Hindlimb muscle (tissue), 1 donor: ENCODE measurements around the gene RIMBP2. TPM values are rescaled to one million over a fixed set of nuclear protein-coding genes. Genes with fewer than 3 reads are reported as not detected.
"Not testable (repeated sequence)": the region's sequence is repeated elsewhere in the genome, so short reads cannot be mapped to it uniquely, and the experiment has no call there.

ENCODE experiments used
- DNase-seq: peaks from one replicate; pipeline ENCODE4 v3.0.0-alpha.2; 2013
- polyA plus RNA-seq: library from polyadenylated mRNA; unstranded; fragments of 120-200 nt; gene quantifications from one replicate; pipeline ENCODE4 v1.2.1, GENCODE V29; 2013; ENCODE audit not compliant: insufficient read length

The RIMBP2 gene
- polyA plus RNA-seq, 1 donor = 0.75 TPM

DNA sequence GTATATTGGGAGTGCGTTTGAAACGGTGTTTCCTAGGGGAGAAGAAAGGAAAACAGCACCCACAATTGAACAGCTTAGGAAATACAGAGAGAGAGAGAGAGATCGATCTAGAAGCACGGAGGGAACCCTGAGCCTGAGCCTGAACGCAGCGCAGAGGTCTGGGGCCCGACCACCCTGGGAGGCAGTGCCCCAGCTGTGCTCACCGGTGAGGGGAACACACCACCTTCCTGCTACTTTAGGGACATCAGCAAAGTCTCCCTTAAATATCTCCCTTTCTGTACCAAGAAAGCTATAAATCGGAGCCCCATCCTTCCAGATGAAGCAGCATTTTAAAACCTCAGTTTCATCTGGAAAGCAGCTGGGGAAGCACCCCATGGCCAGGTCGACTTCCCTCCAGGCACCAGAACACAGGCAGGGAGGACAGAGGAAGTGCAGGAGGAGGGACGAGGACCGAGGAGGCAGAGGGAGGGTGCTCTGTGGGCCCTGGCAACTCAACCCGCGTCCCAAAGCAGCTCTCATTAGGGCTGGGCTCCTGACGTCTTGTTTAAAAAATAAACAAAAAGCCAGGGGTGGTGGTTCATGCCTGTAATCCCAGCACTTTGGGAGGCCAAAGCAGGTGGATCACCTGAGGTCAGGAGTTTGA lies 12.2 kb downstream of the RIMBP2 start:
- DNase-seq = no peak

DNA sequence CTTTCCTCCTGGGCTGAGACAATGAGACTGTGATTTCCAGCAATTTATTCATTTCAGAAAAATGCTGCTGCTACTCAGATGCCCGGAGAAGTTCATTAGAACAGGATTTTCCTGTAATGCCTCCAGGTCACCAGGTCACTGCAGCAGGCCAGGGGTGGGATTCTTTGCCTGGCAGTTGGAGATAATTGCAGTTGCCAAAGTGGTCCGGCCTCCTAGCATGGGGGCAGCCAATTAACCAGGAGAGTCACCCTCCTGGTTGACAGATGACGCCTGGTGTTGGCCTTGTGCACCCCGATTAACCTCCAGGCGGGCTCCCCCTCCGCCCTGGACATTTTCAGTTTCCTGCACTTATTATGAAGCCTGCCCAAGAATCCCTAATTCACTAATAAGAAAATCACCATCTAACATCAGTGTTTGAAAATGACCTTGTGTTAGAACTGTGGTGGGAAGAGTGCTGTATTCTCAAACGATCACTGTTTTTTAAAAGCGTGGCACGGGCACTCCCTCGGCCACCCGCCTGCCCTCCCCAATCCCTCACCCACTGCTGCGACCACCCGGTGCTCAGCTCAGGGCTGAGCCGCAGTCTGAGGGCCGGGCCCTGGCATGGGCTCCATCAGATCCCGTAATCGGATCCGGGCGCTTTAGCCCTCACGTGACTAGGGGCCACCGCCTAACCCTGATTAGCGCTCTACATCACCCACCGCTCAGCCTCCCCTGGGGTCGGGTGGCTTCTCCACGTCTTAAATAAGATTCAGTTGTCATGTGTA lies 12.9 kb downstream of the RIMBP2 start:
- no peak for DNase-seq

DNA sequence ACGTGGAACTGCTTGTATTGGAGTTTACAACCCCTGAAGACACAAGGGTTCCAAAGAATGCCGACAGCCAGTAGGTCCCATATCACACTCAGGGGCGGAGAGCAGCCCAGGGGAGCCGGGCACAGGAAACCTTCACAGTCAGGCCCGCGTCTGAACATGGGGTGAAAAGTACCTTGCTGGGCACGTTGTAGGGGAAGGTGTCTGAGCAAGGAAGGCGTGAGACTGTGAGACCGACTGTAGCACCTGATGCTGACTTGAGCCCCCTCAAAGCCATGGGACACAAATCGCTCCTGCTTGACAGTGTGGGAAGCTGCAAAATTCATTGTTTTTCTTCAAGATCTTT lies 14.7 kb downstream of the RIMBP2 start:
- no peak for DNase-seq

DNA sequence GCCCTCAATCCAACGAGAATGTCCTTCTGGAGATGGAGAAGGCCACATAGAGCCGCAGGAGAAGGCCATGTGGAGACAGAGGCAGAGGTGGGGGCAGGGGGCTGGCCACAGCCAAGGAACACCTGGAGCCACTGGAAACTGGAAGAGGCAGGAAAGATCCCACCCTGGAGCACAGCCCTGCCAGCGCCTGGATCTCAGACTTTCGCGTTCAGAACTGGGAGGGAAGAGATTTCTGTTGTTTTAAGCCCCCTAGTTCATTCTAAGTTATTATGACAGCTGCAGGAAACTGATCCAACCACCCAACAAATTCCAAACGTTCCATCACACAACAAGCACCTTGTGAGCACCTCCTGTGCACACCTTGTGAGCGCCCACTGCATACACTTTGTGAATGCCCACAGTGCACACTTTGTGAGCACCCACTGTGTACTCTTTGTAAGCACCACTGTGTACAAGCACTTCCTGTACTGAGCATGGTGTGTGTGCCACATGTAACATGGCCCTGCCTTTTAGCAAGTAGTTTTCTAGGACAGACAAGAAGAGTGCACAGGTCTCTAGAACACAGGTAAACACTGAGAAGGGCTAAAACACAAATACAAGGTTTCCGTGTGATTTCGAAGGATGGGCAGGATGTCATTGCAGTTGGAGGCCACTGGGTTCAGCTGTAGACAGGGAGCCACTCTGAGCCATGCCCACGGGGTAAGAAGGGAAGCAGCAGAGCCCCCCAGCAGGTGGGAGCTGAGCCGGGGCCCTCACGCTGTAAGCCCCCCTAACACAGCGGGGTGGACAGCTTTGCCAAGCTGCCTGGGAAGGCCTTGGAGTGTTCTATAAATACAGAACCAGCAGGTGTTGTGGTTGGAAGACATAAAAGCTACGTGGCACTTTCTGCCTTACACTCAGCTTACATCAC lies 15.4 kb downstream of the RIMBP2 start:
- DNase-seq = no peak

DNA sequence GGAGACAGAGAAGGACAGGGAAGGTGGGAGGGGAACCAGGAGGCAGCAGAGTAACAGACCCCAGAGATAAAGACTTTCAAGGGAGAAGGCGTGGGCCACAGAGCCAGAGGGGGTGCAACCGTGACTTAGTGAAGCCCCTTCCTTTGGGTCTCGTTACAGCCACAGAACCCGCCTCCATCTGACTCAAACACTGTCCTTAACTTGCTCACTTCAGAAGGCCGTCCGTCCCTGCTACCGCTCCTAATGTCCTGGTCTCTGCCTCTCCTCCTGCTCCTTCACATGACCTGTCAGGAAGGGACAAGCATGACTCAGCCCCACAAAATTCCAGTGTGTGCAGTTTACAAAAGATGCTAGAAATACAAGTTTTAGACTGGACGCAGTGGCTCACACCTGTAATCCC lies 18.0 kb downstream of the RIMBP2 start:
- DNase-seq = no peak

DNA sequence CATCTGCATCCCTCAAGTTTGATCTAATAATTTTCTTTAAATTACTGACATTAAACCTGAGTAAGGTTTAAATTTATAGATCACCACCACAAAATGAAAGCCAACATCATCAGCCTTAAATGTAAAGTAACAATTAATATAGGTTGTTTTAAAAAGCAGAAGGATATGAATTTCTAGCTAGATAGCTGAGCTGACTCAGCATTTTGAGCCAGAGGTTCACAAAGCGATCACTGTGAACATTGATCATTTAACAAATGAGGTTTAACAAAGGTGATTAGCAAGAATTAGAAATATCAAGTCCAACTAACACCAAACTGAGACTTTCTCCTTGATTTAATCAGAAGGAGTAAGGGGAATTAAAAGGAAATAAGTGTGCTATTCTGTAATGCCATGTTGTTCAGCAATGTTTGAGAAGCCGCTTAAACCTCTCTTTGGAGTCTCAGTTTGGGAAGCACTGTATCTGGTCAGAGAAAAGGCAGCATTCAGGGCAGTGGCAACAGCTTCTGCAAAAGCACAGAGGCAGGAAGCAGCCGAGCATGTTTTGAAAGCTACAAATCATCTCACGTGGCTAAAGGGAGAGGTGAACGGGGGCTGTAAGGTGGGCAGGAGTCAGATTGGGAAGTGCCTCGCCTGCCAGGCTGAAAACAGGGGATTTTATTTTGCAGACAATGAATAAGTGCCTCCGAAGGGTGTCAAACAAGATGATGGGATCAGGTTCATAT lies 19.6 kb downstream of the RIMBP2 start:
- no peak for DNase-seq

DNA sequence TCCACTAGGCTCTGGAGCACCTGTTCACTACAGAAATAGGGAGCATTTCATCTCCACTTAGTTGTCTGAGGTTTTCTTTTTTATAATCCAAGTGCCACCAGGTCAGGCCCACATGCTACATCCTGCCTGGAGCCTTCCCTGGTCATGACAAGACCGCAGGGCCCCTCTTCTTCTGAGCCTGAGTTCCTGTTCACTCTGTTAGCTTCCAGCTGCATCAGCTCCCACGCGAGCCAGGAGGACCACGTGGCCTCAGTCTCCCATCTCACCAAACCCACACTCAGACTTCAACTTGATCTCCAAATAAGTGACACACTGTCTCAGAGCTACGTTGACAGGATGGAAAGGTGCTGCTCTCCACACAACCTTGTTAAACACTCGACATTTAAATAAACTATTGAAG lies 21.0 kb downstream of the RIMBP2 start:
- DNase-seq = no peak

DNA sequence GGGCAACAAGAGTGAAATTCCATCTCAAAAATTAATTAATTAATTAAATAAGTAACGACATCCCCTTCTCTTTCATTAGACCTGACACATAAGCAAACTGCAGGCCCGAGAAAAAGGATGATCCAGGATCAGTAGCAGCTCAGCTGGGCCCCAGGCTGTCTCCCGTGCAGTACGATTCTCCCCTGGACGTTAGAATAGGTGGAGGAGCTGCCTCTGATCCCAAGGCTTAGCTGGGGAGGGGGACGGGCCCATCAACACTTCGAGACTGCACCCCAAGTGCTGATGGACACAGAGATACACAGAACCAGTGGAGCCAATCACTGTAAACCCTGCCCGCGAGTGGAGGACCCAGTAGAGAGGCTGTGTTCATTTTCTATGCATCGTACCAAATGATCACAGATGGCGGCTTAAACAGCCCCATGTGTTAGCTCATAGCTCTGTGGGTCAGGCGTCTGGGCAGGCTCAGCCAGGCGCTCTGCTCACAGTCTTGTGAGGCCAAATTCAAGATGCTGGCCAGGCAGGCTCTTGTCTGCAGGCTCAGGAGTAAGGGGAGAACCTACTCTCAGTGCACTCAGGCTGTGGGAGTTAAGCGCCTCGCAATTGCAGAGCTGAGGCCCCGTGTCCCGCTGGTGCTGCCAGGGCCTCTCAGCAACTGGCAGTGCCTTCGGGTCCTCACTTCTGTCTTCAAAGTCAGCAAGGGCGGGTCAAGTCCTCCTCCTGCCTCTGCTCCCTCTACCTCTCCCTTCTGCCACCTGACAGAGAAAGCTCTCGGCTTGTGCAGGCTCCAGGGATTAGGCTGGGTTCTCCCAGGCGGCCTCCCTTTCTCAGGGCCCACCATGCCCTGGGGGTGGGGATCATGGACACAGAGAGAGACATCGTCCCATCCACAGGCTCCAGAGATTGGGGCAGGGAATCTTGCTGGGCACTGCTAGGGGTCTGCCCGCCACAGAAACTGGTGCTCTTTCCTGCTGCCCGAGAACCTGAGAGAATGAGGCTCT lies 26.4 kb downstream of the RIMBP2 start:
- DNase-seq = no peak

DNA sequence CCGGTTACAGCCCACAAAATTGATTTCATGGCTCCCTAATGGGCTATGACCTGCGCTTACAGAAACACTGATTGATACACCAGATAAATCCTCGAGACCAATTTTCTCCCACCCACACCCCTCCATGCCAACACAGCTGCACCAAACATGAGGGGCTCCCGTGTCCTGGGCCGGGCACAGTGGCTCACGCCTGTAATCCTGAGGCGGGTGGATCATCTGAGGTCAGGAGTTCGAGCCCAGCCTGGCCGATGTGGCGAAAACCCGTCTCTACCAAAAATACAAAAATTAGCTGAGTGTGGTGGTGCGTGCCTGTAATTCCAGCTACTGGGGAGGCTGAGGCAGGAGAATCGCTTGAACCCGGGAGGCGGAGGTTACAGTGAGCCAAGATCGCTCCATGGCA lies 27.1 kb downstream of the RIMBP2 start:
- DNase-seq = not testable (repeated sequence)

DNA sequence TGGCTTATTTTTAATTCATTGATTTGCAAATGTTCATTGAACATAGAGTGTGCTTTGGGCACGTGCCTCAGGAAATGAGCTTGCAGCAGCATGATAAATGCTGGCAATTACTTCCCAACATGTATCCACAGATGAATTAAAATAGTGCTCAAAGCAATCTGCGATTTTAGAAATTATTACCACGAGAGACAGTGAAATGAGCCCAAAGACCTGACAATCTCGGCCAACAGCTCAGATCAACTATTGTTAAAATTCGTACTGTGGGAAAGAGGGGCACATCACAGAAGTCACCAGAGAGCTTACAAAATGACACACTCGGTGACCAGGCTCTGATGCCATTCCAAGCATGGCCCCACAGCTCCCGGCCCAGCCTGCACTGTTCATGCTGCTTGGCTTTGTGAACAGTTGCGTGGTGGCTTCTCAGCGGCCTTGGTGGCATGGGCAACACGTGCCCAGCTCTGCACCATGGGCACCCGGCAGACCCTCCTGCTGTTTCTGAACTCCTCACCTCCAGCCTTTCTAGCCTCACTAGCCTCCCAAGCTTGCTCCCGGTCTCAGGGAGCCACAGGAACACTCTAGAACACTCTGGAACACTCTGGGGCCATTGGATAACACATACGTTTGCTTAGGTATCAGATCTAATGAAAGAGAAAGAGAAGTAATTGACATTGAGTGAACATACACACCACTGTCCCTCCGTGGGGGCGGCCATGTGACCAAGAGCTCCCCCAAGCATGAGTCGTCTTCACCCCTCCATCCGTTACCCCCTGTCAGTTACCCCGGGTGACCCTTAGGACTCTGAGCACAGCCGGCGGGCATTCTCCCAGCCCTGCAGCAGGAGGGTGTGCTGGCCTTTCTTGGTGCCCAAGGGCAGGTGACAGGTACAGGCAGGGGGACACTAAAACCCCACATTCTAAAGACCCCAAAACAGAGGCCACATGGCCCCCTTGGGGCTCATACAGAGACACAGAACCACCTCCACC lies 28.0 kb downstream of the RIMBP2 start:
- DNase-seq = no peak

DNA sequence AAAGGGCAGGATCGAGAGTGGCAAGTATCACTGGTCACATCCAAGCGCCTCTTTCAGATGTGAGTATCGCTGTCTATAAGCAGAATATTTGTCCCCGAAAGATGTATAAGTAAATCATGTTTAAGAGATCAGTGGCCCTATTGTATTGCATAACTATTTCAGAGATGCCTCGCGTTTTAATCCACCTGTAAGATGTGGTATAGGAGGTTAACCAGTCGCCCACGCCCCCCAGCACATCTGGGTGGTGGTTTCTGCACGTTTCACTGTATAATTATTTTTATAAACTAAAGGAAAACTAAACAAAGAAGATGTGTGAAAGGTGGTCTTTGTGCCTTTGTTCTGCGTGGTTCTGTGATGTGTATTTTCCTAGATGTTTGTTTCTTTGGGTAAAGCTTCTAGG lies 28.9 kb downstream of the RIMBP2 start:
- no peak for DNase-seq

DNA sequence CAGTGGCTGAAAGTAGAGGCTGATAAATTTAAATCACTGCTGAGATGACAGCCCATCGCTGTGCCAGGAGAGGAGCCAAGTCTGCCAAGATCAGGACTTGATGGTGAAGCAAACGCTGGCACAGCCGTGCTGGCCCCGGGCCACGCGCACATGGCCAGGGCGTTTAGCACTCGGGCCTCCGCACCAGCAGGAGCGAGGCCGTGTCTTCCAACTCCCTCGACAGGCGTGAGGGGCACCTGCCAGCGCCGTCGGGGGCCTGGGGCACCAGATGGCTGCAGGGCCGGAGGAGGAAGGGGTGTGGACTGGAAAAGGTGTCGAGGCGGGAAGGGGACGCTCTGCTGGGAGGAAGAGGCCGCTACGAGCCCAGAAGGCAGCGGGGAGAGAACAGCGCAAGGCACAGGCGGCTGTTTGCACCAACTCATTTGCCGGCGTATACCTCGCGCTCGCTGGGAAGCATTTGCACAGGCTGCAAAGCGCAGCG lies 29.5 kb downstream of the RIMBP2 start:
- no peak for DNase-seq

DNA sequence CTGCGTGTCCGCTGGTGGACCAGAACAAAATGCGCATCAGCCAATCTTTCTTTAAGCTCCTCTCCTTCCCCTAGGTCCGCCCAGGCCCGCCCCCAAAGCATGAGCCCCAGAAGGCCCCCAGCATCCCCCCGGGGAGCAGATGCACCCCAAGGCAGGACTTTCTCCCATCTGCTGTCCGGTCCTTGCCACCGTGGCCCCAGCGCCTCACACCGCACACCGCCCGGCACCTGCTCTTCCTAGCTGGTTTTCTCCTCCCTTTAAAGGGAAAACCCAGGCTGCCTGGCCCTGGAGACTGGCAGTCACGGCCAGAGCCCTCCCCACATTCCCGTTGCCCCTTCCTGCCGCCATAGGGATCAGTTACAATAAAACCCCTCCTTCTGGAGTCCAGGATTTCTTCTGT lies 30.2 kb downstream of the RIMBP2 start:
- no peak for DNase-seq

DNA sequence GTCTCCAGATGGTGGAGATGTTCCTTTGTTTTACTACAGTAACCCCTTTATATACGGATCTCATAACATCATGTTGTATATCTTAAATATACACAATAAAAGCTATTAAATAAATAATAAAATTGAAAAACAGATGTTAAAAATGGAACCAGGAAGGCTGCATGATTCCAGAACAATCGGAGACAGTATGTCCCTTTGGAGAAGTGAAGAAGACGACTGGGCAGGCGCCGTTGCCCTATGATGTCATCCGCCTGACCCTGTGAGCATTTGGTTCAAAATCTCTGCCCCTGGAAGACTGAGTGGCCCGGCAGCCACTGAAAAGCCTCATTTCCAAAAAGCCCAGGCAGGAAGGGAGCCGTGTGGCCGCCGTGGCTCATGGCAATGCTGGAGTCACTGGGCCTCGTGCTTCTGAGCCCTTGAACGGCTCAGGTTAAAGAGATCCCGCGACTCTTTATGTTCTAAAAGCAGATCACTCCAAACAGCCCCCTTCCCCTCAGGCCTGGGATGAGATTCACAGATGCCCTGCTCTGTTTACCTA lies 30.8 kb downstream of the RIMBP2 start:
- no peak for DNase-seq

DNA sequence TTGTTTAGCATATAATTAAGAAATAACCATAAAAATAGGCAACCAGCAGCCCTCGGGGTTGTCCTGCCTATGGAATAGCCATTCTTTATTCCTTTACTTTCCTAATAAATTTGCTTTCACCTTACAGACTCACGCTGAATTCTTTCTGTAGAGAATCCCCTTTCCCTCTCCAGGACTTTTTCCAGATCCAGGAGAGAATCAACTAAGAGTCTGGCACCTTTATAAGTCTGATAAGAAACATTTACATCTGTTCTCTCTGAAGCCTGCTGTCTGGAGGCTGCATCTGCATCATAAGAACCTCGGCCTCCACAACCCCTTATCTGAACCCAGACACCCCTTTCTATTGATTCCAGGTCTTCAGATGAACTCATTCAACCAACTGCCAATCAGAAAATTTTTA lies 32.3 kb downstream of the RIMBP2 start:
- DNase-seq = no peak

DNA sequence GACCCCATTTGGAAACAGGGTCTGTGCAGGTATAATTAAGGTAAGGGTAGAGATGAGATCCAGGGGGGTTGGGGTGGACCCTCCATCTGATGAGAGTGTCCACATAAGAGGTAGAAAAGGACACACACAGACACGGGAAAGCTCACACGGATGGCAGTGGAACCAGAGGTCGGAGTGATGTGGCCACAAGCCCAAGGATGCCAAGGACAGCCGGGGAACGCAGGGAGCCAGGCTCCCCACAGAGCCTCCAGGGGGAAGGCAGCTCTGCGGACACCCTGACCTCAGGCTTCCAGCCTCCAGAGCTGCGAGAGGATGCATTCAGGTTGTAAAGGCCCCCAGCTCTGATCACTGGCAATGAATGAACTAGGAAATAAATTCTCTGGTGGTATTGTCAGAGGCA lies 33.0 kb downstream of the RIMBP2 start:
- DNase-seq = no peak

DNA sequence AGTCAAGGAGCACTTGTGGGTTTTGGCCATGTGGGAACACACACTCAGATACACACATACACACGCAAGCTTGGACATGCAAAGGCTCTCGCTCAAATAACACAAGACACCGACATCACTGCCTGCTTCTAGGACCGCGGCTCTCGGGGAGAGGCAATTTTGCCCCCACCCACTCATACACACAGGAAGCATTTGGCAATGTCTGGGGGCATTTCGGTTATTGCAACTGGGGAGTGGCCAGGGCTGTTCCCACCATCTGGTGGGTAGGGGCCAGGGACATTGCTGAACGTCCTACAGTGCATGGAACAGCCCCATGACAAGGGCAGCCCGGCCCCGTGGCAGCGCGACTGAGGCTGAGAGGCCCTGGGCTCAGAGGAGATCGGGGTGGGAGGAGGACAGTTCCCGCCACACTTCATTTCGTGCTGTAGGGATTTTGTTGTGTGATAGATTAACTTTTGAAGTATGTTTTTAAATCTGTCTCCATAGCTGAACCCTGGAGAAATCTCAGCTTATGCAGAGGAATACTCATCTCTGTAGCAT lies 35.6 kb downstream of the RIMBP2 start:
- DNase-seq = no peak

DNA sequence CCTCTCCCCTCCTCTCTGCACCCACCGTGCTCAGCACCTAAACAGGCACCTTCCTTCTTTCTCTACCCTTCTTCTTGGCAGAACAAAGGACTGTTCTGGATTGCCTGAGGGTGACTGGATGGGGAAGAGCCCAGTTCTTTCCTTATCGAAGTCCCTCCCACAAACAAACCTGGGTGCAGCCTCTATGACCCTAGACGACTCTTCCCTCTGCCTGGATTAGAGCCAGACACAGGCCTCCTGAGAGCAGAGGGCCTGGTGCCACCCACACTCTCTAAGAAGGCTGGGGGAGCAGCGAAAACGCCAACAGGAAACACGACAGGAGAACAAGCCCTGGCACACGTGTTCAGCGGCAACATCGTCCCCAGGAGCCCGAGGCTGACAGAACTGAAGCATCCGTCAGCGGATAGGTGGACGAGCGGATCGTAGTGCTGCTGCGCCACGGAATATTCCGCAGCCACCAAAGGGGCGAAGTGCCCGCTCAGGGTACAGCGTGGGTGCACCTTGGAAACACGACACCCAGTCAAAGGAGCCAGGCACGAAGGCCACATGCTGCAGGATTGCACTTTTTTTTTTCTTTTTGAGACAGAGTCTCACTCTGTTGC lies 38.0 kb downstream of the RIMBP2 start:
- no peak for DNase-seq

DNA sequence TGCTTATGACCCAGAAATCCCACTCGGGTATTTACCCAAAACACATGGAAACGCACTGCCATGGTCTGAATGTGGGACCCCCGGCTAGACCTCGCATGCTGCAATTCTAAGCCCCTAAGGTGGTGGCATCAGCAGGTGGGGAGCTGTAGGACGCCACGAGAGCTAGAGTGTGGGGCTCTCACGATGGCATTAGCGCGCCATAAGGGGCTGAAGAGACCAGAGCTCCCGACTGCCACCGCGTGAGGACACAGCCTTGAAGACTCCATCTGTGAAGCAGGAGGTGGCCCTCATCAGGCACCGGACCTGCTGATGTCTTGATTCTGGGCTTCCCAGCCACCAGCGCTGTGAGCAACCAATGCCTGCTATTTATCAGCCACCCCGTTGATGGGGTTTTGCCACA lies 40.3 kb downstream of the RIMBP2 start:
- DNase-seq = no peak
